Osteocyte (in vitro differentiated cells): ENCODE data around the gene CCDC192. TPM values are rescaled to one million over a fixed set of nuclear protein-coding genes. Genes with fewer than 3 reads are reported as not detected.
A peak's percentile ranks its signal among the peaks of the same experiment; 100 is the strongest.

Experiments
- DNase-seq: peaks from one replicate; pipeline ENCODE4 v3.0.0; 2021; ENCODE audit warnings: mixed read lengths; ENCODE audit not compliant: unreplicated experiment; ENCODE audit errors: extremely low spot score
- H3K27ac Mint-ChIP-seq: one replicate; pipeline ENCODE4 v1.8.0; 2021; ENCODE audit warnings: mild to moderate bottlenecking, mixed read lengths; ENCODE audit not compliant: unreplicated experiment
- H3K27me3 Mint-ChIP-seq: one replicate; pipeline ENCODE4 v1.8.0; 2021; ENCODE audit warnings: mixed read lengths; ENCODE audit not compliant: unreplicated experiment
- H3K36me3 Mint-ChIP-seq: one replicate; pipeline ENCODE4 v1.8.0; 2021; ENCODE audit warnings: mixed read lengths; ENCODE audit not compliant: unreplicated experiment
- H3K4me1 Mint-ChIP-seq: one replicate; pipeline ENCODE4 v1.8.0; 2021; ENCODE audit warnings: mixed read lengths; ENCODE audit not compliant: unreplicated experiment
- H3K4me3 Mint-ChIP-seq: one replicate; pipeline ENCODE4 v1.8.0; 2021; ENCODE audit warnings: mild to moderate bottlenecking, moderate library complexity, mixed read lengths; ENCODE audit not compliant: unreplicated experiment
- H3K9me3 Mint-ChIP-seq: one replicate; pipeline ENCODE4 v1.8.0; 2021; ENCODE audit warnings: mixed read lengths; ENCODE audit not compliant: unreplicated experiment
- total RNA-seq: library from RNA; stranded (reverse); gene quantifications from 2 replicates; pipeline ENCODE4 v1.2.1, GENCODE V29; 2021
- TF ChIP-seq, protein P1 (sequence below): fragments of 200-600 bp; sonication (generic); IDR thresholded peaks from 2 replicates; pipeline ENCODE4 v1.5.0; 2021; ENCODE audit warnings: antibody characterized with exemption, mild to moderate bottlenecking, moderate library complexity

Gene CCDC192
- total RNA-seq, 1 donor from 2014 or later, result not detected

DNA sequence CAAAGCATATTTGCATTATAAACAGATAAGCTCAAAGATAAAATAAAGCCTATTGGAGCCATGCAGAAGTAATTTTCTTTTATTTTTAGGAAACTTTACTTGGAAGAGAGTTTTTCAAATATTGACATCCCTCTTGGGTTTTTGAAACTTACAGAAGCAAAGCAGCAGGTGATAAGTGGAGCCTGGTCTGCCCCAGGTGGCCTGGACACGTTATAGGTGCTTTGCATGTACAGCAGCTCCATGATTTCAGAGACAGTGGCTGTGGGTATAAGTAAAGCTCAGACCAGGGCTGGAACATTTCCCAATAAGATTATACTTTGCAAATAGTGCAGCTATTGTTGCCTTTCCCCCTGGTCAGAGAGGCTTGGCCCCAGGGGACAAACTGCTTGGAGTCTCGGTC lies 51.5 kb downstream of the CCDC192 start:
- H3K4me3 Mint-ChIP-seq, result no peak overlapping the region
- H3K27ac Mint-ChIP-seq, result no peak overlapping the region
- TF ChIP-seq, protein P1, sequence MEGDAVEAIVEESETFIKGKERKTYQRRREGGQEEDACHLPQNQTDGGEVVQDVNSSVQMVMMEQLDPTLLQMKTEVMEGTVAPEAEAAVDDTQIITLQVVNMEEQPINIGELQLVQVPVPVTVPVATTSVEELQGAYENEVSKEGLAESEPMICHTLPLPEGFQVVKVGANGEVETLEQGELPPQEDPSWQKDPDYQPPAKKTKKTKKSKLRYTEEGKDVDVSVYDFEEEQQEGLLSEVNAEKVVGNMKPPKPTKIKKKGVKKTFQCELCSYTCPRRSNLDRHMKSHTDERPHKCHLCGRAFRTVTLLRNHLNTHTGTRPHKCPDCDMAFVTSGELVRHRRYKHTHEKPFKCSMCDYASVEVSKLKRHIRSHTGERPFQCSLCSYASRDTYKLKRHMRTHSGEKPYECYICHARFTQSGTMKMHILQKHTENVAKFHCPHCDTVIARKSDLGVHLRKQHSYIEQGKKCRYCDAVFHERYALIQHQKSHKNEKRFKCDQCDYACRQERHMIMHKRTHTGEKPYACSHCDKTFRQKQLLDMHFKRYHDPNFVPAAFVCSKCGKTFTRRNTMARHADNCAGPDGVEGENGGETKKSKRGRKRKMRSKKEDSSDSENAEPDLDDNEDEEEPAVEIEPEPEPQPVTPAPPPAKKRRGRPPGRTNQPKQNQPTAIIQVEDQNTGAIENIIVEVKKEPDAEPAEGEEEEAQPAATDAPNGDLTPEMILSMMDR, result no peak
- no peaks in the 10 kb centered on the region for H3K36me3 Mint-ChIP-seq
- H3K4me1 Mint-ChIP-seq, result peaks cover 23% of the 10 kb centered on the region
- no peaks in the 10 kb centered on the region for H3K9me3 Mint-ChIP-seq
- no peaks in the 10 kb centered on the region for H3K27me3 Mint-ChIP-seq
- no peak for DNase-seq

DNA sequence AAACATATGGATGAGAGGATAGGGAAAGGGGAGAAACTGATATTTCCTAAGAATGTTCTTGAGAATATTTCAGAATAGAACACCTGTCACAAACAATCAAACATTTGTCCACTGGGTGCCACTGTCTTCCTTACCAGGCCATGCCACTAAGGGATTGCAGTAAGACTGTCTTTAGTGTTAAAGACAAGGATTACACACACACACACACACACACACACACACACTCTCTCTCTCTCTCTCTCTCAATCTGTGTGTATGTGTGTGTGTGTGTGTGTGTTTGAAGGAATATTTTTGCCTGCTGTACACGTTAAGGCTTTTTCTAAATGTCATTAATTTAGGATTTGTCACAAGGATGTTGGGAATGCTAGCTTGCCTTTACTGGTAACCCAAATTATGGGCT lies 54.4 kb downstream of the CCDC192 start:
- TF ChIP-seq, protein P1, result peak; percentile 70
- Mint-ChIP-seq H3K4me1 (peaks cover 24% of the 10 kb centered on the region), H3K9me3 (no peaks in the 10 kb centered on the region), H3K4me3 (no peak overlapping the region), H3K27ac (no peak overlapping the region), H3K36me3 (no peaks in the 10 kb centered on the region), H3K27me3 (no peaks in the 10 kb centered on the region)
- DNase-seq, result no peak

DNA sequence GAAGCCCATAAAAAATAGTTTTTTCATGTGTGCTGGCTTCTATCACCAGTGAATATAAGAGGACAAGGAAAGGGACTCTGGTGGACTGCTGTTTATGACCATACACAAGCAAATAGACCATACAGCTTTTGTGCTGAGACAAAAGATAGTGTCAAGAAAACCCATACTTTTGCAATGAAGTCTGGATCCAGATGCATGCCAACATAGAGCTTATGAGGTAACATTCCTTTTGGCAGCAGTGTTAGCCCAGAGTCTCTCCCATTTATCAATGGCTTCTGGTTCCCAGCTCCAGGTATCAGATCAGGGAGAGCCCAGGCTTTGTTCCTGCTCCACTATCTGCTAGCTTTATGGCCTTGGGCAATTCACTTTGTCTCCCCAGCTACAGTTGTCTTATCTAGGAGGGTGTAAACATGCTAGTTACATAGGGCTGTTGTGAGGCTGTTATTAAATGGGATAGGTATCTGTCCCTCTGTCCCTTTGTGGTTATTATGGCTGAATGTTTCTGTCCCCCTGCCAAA lies 55.6 kb downstream of the CCDC192 start:
- no peak overlapping the region for H3K4me3 Mint-ChIP-seq
- TF ChIP-seq, protein P1, result no peak

DNA sequence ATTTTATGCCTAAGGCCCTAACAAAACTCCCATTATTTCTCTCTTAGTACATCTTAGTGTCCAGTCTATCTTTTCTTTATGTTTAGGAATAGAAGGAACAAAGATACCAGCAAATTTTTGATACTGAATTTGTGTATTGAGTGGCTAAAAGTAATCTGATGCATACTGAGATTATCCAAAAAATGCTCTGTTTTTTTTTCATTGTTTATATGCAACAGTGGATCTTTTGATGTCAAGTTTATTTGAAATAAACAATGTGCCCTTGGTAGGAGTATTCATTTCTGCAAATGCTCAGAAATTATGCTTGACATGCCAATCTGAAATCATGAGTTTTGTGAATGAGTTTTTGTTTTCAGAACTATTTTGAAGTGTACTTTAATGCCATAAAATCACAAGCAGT lies 58.7 kb downstream of the CCDC192 start:
- H3K4me3 Mint-ChIP-seq, result no peak overlapping the region
- no peaks in the 10 kb centered on the region for H3K36me3 Mint-ChIP-seq
- no peak for DNase-seq
- no peaks in the 10 kb centered on the region for H3K27me3 Mint-ChIP-seq
- TF ChIP-seq, protein P1, result no peak
- H3K4me1 Mint-ChIP-seq, result peaks cover 8% of the 10 kb centered on the region
- no peaks in the 10 kb centered on the region for H3K9me3 Mint-ChIP-seq
- H3K27ac Mint-ChIP-seq, result no peak overlapping the region

More for the DNA sequence above, 55.6 kb downstream of the CCDC192 start:
- H3K4me1 Mint-ChIP-seq, result peaks cover 13% of the 10 kb centered on the region
- no peaks in the 10 kb centered on the region for H3K27me3 Mint-ChIP-seq
- DNase-seq, result no peak
- no peaks in the 10 kb centered on the region for H3K36me3 Mint-ChIP-seq
- no peak overlapping the region for H3K27ac Mint-ChIP-seq
- no peaks in the 10 kb centered on the region for H3K9me3 Mint-ChIP-seq

DNA sequence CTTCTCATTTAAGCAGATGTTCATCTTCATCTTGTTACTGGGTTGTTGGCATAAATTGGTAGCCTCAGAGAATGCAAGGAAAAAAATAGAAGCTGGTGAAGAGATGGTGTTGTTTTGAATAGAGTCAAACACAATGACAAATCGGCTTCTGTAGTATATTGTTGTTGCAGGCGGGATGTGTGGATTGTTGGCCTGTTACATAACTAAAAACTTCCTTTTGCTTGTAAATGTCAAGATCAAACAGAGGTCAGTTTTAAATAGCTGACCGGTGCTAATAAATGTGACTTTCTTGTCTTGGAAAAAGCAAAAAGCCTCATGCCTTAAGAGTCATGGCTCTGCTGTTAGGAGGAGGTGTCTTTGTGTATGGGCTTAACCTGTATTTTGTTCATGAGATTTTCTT lies 59.2 kb downstream of the CCDC192 start:
- Mint-ChIP-seq H3K4me3 (no peak overlapping the region), H3K27ac (no peak overlapping the region), H3K36me3 (no peaks in the 10 kb centered on the region), H3K4me1 (peaks cover 11% of the 10 kb centered on the region), H3K9me3 (no peaks in the 10 kb centered on the region), H3K27me3 (no peaks in the 10 kb centered on the region)
- DNase-seq, result no peak
- TF ChIP-seq, protein P1, result no peak
